H1 (cell line): Measurements from ENCODE around the gene REELD1. TPM values are rescaled to one million over a fixed set of nuclear protein-coding genes. Genes with fewer than 3 reads are reported as not detected.

Experiments used
- CTCF ChIA-PET: fragments of 300-600 bp; sonication (Branson Sonifier 250); formaldehyde crosslinking; loops from one replicate; lab custom pipeline; 2021; ENCODE audit not compliant: partially characterized antibody; lab: Charles Lee
- POLR2A ChIA-PET: fragments of 300-600 bp; sonication (Branson Sonifier 250); formaldehyde crosslinking; loops from one replicate; lab custom pipeline; 2021; ENCODE audit warnings: inconsistent platforms; ENCODE audit not compliant: partially characterized antibody; lab: Charles Lee
- DNase-seq, 2 experiments: peaks; one replicate each; pipeline versions ENCODE4 v3.0.0 to v3.0.0-alpha.2; 2010 to 2022; ENCODE audit warnings: low spot score in 2 of 2, low read depth in 1 of 2, mixed read lengths in 1 of 2
- FAIRE-seq: peaks from 2 replicates; lab custom pipeline; 2011; peaks lifted over from hg19 to GRCh38; lab: Jason Lieb, UNC
- H2AFZ ChIP-seq: 2 replicates; pipeline ENCODE4 v1.8.1; 2012; ENCODE audit warnings: low read length, inconsistent platforms
- H2AK5ac ChIP-seq: 2 replicates; pipeline ENCODE4 v1.6.1; 2013; ENCODE audit warnings: low read depth, low read length
- H2BK120ac ChIP-seq: replicated peaks from 2 replicates; pipeline ENCODE3; 2013; ENCODE audit warnings: low read depth, low read length, inconsistent platforms
- H2BK12ac ChIP-seq: 2 replicates; pipeline ENCODE4 v1.6.1; 2013; ENCODE audit warnings: low read depth, low read length
- H2BK15ac ChIP-seq: 2 replicates; pipeline ENCODE4 v1.6.1; 2013; ENCODE audit warnings: low read length
- H2BK20ac ChIP-seq: 2 replicates; pipeline ENCODE4 v1.6.1; 2013; ENCODE audit warnings: low read length
- H2BK5ac ChIP-seq: 2 replicates; pipeline ENCODE4 v1.6.1; 2013; ENCODE audit warnings: low read depth, low read length
- H3K14ac ChIP-seq: 2 replicates; pipeline ENCODE4 v1.6.1; 2013; ENCODE audit warnings: inconsistent platforms; ENCODE audit not compliant: insufficient read length
- H3K18ac ChIP-seq: 2 replicates; pipeline ENCODE4 v1.6.1; 2013; ENCODE audit warnings: low read length; ENCODE audit errors: extremely low read depth
- H3K23ac ChIP-seq: 2 replicates; pipeline ENCODE4 v1.6.1; 2013; ENCODE audit warnings: inconsistent platforms; ENCODE audit not compliant: insufficient read length
- H3K23me2 ChIP-seq: 2 replicates; pipeline ENCODE4 v1.6.1; 2013; ENCODE audit warnings: low read depth, low read length
- H3K27ac ChIP-seq: 2 replicates; pipeline ENCODE4 v1.6.1; 2011; ENCODE audit warnings: low read depth, low read length, inconsistent platforms
- H3K27me3 ChIP-seq, 4 experiments: replicated peaks in 1 of 4; 1 replicate in 1 of 4; 2 replicates in 3 of 4; pipeline versions ENCODE4 v1.6.1 to v1.8.1; 2011 to 2013; ENCODE audit warnings: low read length in 3 of 4, mild to moderate bottlenecking in 3 of 4, inconsistent platforms in 2 of 4, mixed read lengths in 2 of 4, moderate library complexity in 1 of 4; ENCODE audit not compliant: control insufficient read depth in 3 of 4, insufficient read depth in 3 of 4; ENCODE audit errors: extremely low read depth in 1 of 4
- H3K36me3 ChIP-seq, 4 experiments: 2 replicates each; pipeline versions ENCODE4 v1.6.1 to v1.8.1; 2011 to 2013; ENCODE audit warnings: mild to moderate bottlenecking in 4 of 4, low read length in 3 of 4, moderate library complexity in 2 of 4, control low read depth in 1 of 4, inconsistent platforms in 1 of 4; ENCODE audit not compliant: insufficient read depth in 4 of 4, control insufficient read depth in 2 of 4
- H3K4ac ChIP-seq: replicated peaks from 2 replicates; pipeline ENCODE3; 2013; ENCODE audit warnings: low read length, low read depth, mixed read lengths, inconsistent platforms; ENCODE audit not compliant: insufficient read length
- H3K4me1 ChIP-seq, 4 experiments: replicated peaks in 1 of 4; 1 replicate in 1 of 4; 2 replicates in 3 of 4; pipeline versions ENCODE4 v1.6.1 to v1.8.1; 2011 to 2013; ENCODE audit warnings: low read length in 3 of 4, inconsistent platforms in 2 of 4, mixed read lengths in 1 of 4; ENCODE audit not compliant: insufficient read depth in 4 of 4, control insufficient read depth in 3 of 4
- H3K4me2 ChIP-seq, 2 experiments: 2 replicates each; pipeline versions ENCODE4 v1.6.1 to v1.8.1; 2011 to 2013; ENCODE audit warnings: low read depth in 2 of 2, low read length in 2 of 2, control low read depth in 1 of 2, inconsistent platforms in 1 of 2, mild to moderate bottlenecking in 1 of 2; ENCODE audit not compliant: insufficient read depth in 1 of 2
- H3K4me3 ChIP-seq, 4 experiments: fragments of 200-600, 300-600 bp in 1 of 4; sonication (generic), shearing (Covaris generic), sonication (Bioruptor Twin) in 1 of 4; 2 replicates each; pipeline versions ENCODE4 v1.5.1 to v1.8.1; 2011 to 2016; ENCODE audit warnings: low read length in 4 of 4, low read depth in 3 of 4, control low read depth in 2 of 4, inconsistent platforms in 2 of 4, mild to moderate bottlenecking in 2 of 4, mixed read lengths in 1 of 4, moderate library complexity in 1 of 4; ENCODE audit not compliant: insufficient read depth in 2 of 4; ENCODE audit errors: extremely low read depth in 1 of 4
- H3K56ac ChIP-seq: replicated peaks from 2 replicates; pipeline ENCODE3; 2013; ENCODE audit warnings: low read depth, mild to moderate bottlenecking, mixed read lengths, low read length, inconsistent platforms; ENCODE audit not compliant: insufficient read length
- H3K79me1 ChIP-seq: 2 replicates; pipeline ENCODE4 v1.6.1; 2013; ENCODE audit warnings: low read depth, low read length, control low read depth
- H3K79me2 ChIP-seq, 2 experiments: 2 replicates each; pipeline versions ENCODE4 v1.6.1 to v1.8.1; 2012 to 2013; ENCODE audit warnings: low read length in 2 of 2, mild to moderate bottlenecking in 2 of 2, inconsistent platforms in 1 of 2; ENCODE audit not compliant: insufficient read depth in 2 of 2, control insufficient read depth in 1 of 2
- H3K9ac ChIP-seq, 4 experiments: replicated peaks in 1 of 4; 1 replicate in 1 of 4; 2 replicates in 3 of 4; pipeline versions ENCODE4 v1.6.1 to v1.8.1; 2011 to 2013; ENCODE audit warnings: low read depth in 3 of 4, low read length in 3 of 4, control low read depth in 2 of 4, mild to moderate bottlenecking in 2 of 4, moderate library complexity in 2 of 4, inconsistent platforms in 1 of 4; ENCODE audit errors: extremely low read depth in 1 of 4
- H3K9me3 ChIP-seq, 2 experiments: 2 replicates each; pipeline versions ENCODE4 v1.6.1 to v1.8.1; 2012 to 2013; ENCODE audit warnings: mild to moderate bottlenecking in 2 of 2, moderate library complexity in 2 of 2, control low read depth in 1 of 2, inconsistent platforms in 1 of 2, low read depth in 1 of 2, low read length in 1 of 2, mixed read lengths in 1 of 2; ENCODE audit not compliant: insufficient read depth in 2 of 2
- H4K20me1 ChIP-seq, 2 experiments: replicated peaks in 1 of 2; 2 replicates each; pipeline versions ENCODE3 to v1.8.1; 2011 to 2013; ENCODE audit warnings: inconsistent platforms in 2 of 2, low read length in 2 of 2, mild to moderate bottlenecking in 1 of 2; ENCODE audit not compliant: insufficient read depth in 2 of 2, control insufficient read depth in 1 of 2
- H4K5ac ChIP-seq: 2 replicates; pipeline ENCODE4 v1.6.1; 2013; ENCODE audit warnings: low read length, low read depth, mixed read lengths, inconsistent platforms; ENCODE audit not compliant: insufficient read length
- H4K8ac ChIP-seq: 2 replicates; pipeline ENCODE4 v1.8.0; 2013; ENCODE audit warnings: mild to moderate bottlenecking, moderate library complexity, low read length, inconsistent platforms; ENCODE audit not compliant: insufficient read depth; ENCODE audit errors: extremely low read depth
- H4K91ac ChIP-seq: replicated peaks from 2 replicates; pipeline ENCODE3; 2013; ENCODE audit warnings: low read length, mixed read lengths, inconsistent platforms; ENCODE audit not compliant: insufficient read length
- CBX8 ChIP-seq: fragments of 300-800, 300-1000 bp; sonication (generic); IDR thresholded peaks from 2 replicates; pipeline ENCODE4 v1.7.1; 2016; ENCODE audit warnings: low read depth, low read length, borderline replicate concordance
- EZH2 ChIP-seq: fragments of 200-600 bp; sonication (generic); IDR thresholded peaks from 2 replicates; pipeline ENCODE4 v1.7.1; 2012; ENCODE audit warnings: low read depth, mild to moderate bottlenecking, moderate library complexity, low read length, inconsistent platforms; ENCODE audit not compliant: severe bottlenecking
- GTF2F1 ChIP-seq: IDR thresholded peaks from 2 replicates; pipeline ENCODE4 v1.6.1; 2012; ENCODE audit warnings: low read depth, low read length, improper control_type of control experiment, borderline replicate concordance
- JUN ChIP-seq: IDR thresholded peaks from 2 replicates; pipeline ENCODE4 v1.6.1; 2011; ENCODE audit warnings: low read depth, mild to moderate bottlenecking, improper control_type of control experiment, low read length
- PHF8 ChIP-seq: fragments of 200-600 bp; sonication (generic); conservative IDR thresholded peaks from 2 replicates; pipeline ENCODE4 v1.7.1; 2012; ENCODE audit warnings: low read depth, mild to moderate bottlenecking, inconsistent platforms, low read length, moderate library complexity
- POU5F1 ChIP-seq: IDR thresholded peaks from 2 replicates; pipeline ENCODE4 v1.6.1; 2011; ENCODE audit warnings: low read depth, mild to moderate bottlenecking, low read length, moderate library complexity
- SP1 ChIP-seq: IDR thresholded peaks from 2 replicates; pipeline ENCODE4 v1.6.1; 2011; ENCODE audit warnings: low read depth, low read length
- SP2 ChIP-seq: IDR thresholded peaks from 2 replicates; pipeline ENCODE4 v1.6.1; 2012; ENCODE audit warnings: mild to moderate bottlenecking, low read length, inconsistent platforms
- TCF12 ChIP-seq: IDR thresholded peaks from 2 replicates; pipeline ENCODE4 v1.6.1; 2011; ENCODE audit warnings: low read depth, mild to moderate bottlenecking, low read length
- TEAD4 ChIP-seq: IDR thresholded peaks from 2 replicates; pipeline ENCODE4 v1.6.1; 2012; ENCODE audit warnings: low read depth, low read length, inconsistent platforms, mixed read lengths
- WGBS, 2 experiments: shearing (Covaris generic) in 1 of 2; methylation state at CpG; one replicate each; pipeline versions ENCODE4 v1.1.6 to v1.1.7; 2013 to 2015; ENCODE audit warnings: low lambda C conversion rate in 2 of 2, mixed read lengths in 2 of 2, inconsistent platforms in 1 of 2, low coverage in 1 of 2, missing lambda C conversion rate in 1 of 2; ENCODE audit not compliant: insufficient replicate concordance in 2 of 2, insufficient coverage in 1 of 2, insufficient read length in 1 of 2; ENCODE audit errors: extremely low coverage in 1 of 2, missing lambda C conversion rate in 1 of 2; 5-methylcytosine and 5-hydroxymethylcytosine counted together
- polyA plus RNA-seq, 7 experiments: library from polyadenylated mRNA; depleted of rRNA in 3 of 7; stranded (reverse) in 5 of 7; unstranded in 2 of 7; fragments of >200 nt in 5 of 7; fragments of 200-250 nt in 2 of 7; gene quantifications; 1 replicate in 5 of 7; 2 replicates in 1 of 7; 4 replicates in 1 of 7; pipeline versions ENCODE4 v1.2.1 to v1.2.3, GENCODE V29; 2011 to 2013; ENCODE audit warnings: missing spikeins in 2 of 7, mixed read lengths in 2 of 7
- total RNA-seq: library from RNA; stranded (reverse); fragmentation: NEBNext Ultra II Directional; extraction: Animal tissue kit (Norgen Biotek cat#: 25700); gene quantifications from 2 replicates; pipeline ENCODE4 v1.2.1, GENCODE V29; 2021
- TF ChIP-seq, protein P1 (sequence below), 3 experiments: IDR thresholded peaks; 1 replicate in 2 of 3; 2 replicates in 1 of 3; pipeline versions ENCODE4 v1.5.1 to v1.6.1; 2011; ENCODE audit warnings: low read length in 3 of 3, mild to moderate bottlenecking in 3 of 3, inconsistent platforms in 2 of 3, low read depth in 1 of 3, moderate library complexity in 1 of 3; ENCODE audit not compliant: insufficient read depth in 1 of 3; ENCODE audit errors: control extremely low read depth in 1 of 3

The REELD1 gene
- total and polyA plus RNA-seq, 2 of the 8 experiments (the other 6 are each of a cell fraction or from before 2014, with no cell fraction given): 0.03 TPM; not detected in 1

DNA sequence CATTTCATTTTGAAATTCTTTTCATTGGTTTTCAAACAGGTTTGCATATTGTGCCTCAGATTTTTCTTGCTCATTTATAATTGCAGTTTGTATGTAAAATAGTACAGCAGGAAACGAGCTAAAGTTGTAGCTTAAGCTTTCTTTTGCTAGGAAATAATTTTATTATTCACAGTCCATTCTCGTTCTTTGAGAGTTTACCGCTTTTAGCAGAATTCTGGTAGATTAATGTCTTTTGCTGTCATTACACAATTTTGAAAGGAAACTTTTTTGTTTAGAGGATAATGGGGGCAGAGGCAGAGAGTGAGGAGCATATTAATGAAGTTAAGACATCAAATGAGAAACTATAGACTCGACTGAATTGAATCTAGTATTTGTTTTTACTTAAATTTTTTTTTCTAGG, 28.3 kb upstream of the REELD1 start:
- no peak overlapping the region for H2AK5ac ChIP-seq
- no peaks in the 10 kb centered on the region for H3K79me1 ChIP-seq
- H3K36me3 ChIP-seq: peaks cover 10 to 54% (median 22%) of the 10 kb centered on the region in 4 experiments
- ChIA-PET POLR2A (no interaction called here), CTCF (interaction anchor here (1.2 kb wide), 1 partner anchor 62 kb away, joined by 4 read pairs; no protein-coding TSS in a partner anchor)
- H3K4me2 ChIP-seq: no peak overlapping the region
- H3K4ac ChIP-seq: no peak overlapping the region
- no peaks in the 10 kb centered on the region for H3K27me3 ChIP-seq
- H2BK15ac ChIP-seq: no peak overlapping the region
- H3K23me2 ChIP-seq: no peaks in the 10 kb centered on the region; the same call in 1 of the 2 replicates
- H3K4me1 ChIP-seq: no peaks in the 10 kb centered on the region
- H4K20me1 ChIP-seq: peaks cover 0 to 3% of the 10 kb centered on the region in 2 experiments
- H4K5ac ChIP-seq: no peak overlapping the region
- H3K9me3 ChIP-seq: no peaks in the 10 kb centered on the region
- H2BK5ac ChIP-seq: no peak overlapping the region
- H3K14ac ChIP-seq: no peak overlapping the region
- WGBS, 2 experiments: 94% methylated on average over 4 of the region's 4 CpGs; no CpG with 5 or more reads in 1 of the 2 experiments
- H3K56ac ChIP-seq: no peak overlapping the region
- H4K91ac ChIP-seq: no peak overlapping the region
- no peak overlapping the region for H2BK120ac ChIP-seq
- no peak overlapping the region for H3K4me3 ChIP-seq
- DNase-seq (no peak), FAIRE-seq (no peak)
- H2AFZ ChIP-seq: no peak overlapping the region
- H2BK12ac ChIP-seq: no peak overlapping the region
- H3K18ac ChIP-seq: no peak overlapping the region
- H3K79me2 ChIP-seq: peaks cover 0 to 17% of the 10 kb centered on the region in 2 experiments; a peak in 2 of 4 replicates
- H4K8ac ChIP-seq: no peak overlapping the region
- no peak overlapping the region for H3K23ac ChIP-seq
- no peak overlapping the region for H2BK20ac ChIP-seq
- TF ChIP-seq GTF2F1 (no peak), TEAD4 (no peak), TCF12 (no peak), SP1 (no peak), EZH2 (no peak), SP2 (no peak), JUN (no peak), POU5F1 (no peak), CBX8 (no peak), PHF8 (no peak)
- TF ChIP-seq, protein P1, sequence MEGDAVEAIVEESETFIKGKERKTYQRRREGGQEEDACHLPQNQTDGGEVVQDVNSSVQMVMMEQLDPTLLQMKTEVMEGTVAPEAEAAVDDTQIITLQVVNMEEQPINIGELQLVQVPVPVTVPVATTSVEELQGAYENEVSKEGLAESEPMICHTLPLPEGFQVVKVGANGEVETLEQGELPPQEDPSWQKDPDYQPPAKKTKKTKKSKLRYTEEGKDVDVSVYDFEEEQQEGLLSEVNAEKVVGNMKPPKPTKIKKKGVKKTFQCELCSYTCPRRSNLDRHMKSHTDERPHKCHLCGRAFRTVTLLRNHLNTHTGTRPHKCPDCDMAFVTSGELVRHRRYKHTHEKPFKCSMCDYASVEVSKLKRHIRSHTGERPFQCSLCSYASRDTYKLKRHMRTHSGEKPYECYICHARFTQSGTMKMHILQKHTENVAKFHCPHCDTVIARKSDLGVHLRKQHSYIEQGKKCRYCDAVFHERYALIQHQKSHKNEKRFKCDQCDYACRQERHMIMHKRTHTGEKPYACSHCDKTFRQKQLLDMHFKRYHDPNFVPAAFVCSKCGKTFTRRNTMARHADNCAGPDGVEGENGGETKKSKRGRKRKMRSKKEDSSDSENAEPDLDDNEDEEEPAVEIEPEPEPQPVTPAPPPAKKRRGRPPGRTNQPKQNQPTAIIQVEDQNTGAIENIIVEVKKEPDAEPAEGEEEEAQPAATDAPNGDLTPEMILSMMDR (IDR thresholded peaks at IDR 0.05; ENCODE audit: control extremely low read depth in 1 of 3, insufficient read depth in 1 of 3, low read depth in 1 of 3, low read length in 3 of 3): no peak
- H3K9ac ChIP-seq: no peak overlapping the region
- no peak overlapping the region for H3K27ac ChIP-seq
